ENCODE data around the gene KPNA6.
"Not testable (repeated sequence)": the region's sequence is repeated elsewhere in the genome, so short reads cannot be mapped to it uniquely, and the experiment has no call there.

Gene KPNA6

DNA sequence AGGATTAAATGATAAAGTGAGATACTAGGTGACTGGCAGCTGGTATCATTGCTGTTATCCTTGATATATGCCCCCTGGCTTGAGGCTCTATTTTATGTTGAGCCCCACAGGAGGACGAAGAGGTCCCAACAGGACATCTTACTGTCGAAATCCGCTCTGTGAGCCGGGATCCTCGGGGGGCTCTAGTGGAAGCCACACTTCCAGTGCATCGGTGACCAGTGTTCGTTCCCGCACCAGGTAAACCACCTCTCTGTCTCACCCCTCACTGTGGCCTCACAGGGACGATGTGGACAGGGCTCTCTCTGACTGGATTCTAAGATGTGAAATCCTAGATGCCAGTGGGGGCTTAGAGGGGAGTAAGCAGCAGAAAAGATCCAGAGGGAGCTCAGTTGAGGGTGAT lies 33.0 kb upstream of the KPNA6 start:
- TF ChIP-seq, protein P1, sequence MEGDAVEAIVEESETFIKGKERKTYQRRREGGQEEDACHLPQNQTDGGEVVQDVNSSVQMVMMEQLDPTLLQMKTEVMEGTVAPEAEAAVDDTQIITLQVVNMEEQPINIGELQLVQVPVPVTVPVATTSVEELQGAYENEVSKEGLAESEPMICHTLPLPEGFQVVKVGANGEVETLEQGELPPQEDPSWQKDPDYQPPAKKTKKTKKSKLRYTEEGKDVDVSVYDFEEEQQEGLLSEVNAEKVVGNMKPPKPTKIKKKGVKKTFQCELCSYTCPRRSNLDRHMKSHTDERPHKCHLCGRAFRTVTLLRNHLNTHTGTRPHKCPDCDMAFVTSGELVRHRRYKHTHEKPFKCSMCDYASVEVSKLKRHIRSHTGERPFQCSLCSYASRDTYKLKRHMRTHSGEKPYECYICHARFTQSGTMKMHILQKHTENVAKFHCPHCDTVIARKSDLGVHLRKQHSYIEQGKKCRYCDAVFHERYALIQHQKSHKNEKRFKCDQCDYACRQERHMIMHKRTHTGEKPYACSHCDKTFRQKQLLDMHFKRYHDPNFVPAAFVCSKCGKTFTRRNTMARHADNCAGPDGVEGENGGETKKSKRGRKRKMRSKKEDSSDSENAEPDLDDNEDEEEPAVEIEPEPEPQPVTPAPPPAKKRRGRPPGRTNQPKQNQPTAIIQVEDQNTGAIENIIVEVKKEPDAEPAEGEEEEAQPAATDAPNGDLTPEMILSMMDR (IDR thresholded peaks at IDR 0.05; ENCODE audit: insufficient read depth, low read length, poor library complexity, severe bottlenecking), result no peak
- TF ChIP-seq EZH2phosphoT487 (conservative IDR thresholded peaks at IDR 0.05; ENCODE audit: low read length), result no peak
- Histone ChIP-seq H3K9me3 (ENCODE audit: insufficient read depth, low read length) (no peaks in the 10 kb centered on the region), H3K79me2 (ENCODE audit: insufficient read depth, low read length) (peaks cover 19% of the 10 kb centered on the region), H4K20me1 (ENCODE audit: low read depth, low read length) (peaks cover 5% of the 10 kb centered on the region; the same call in 1 of the 2 replicates), H3K9ac (ENCODE audit: low read length) (no peak overlapping the region; the same call in 1 of the 2 replicates), H3K9me2 (replicated peaks; ENCODE audit: insufficient read depth, low read length) (no peaks in the 10 kb centered on the region), H3K4me3 (ENCODE audit: insufficient read depth, low read length, poor library complexity, severe bottlenecking) (no peak overlapping the region), H3K4me2 (ENCODE audit: low read depth, low read length, poor library complexity, severe bottlenecking) (no peak overlapping the region), H3K27me3 (ENCODE audit: low read length) (no peaks in the 10 kb centered on the region), H3K36me3 (ENCODE audit: low read length) (no peaks in the 10 kb centered on the region; the same call in 1 of the 2 replicates), H2AFZ (ENCODE audit: low read depth, low read length, severe bottlenecking) (no peak overlapping the region), H3F3A (ENCODE audit: insufficient read depth) (peaks cover 4% of the 10 kb centered on the region; the same call in 1 of the 2 replicates), H3K27ac (ENCODE audit: low read depth, low read length) (no peak overlapping the region)

DNA sequence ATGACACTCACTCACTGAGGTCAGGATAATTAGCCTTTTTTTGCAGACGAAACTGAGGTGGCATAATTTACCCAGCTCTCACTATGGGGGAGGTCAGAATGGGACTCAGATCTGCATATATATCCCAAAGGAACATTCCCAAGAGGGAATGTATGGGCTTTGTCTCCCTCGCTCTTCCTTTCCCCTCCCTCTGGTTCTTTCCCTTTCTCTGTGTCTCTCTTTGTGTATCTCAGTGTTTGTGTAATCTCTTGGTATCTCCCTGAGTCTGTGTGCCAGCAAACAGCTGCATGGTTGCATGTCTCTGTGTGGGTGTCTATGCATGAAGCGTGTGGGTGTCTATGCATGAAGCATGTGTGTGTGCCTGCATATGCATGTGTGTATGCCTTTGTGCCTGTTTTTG lies 30.4 kb upstream of the KPNA6 start:
- no peaks in the 10 kb centered on the region for H3K9me3 ChIP-seq (ENCODE audit: insufficient read depth, low read length)
- peaks cover 5% of the 10 kb centered on the region; the same call in 1 of the 2 replicates for H4K20me1 ChIP-seq (ENCODE audit: low read depth, low read length)
- TF ChIP-seq, protein P1 (IDR thresholded peaks at IDR 0.05; ENCODE audit: insufficient read depth, low read length, poor library complexity, severe bottlenecking), result no peak
- no peak for TF ChIP-seq EZH2phosphoT487 (conservative IDR thresholded peaks at IDR 0.05; ENCODE audit: low read length)
- H3K27ac ChIP-seq (ENCODE audit: low read depth, low read length), result no peak overlapping the region
- peaks cover 2% of the 10 kb centered on the region; the same call in 1 of the 2 replicates for H3K36me3 ChIP-seq (ENCODE audit: low read length)
- no peaks in the 10 kb centered on the region for H3K27me3 ChIP-seq (ENCODE audit: low read length)
- H3K4me2 ChIP-seq (ENCODE audit: low read depth, low read length, poor library complexity, severe bottlenecking), result no peak overlapping the region
- H3F3A ChIP-seq (ENCODE audit: insufficient read depth), result no peaks in the 10 kb centered on the region; the same call in 1 of the 2 replicates
- no peak overlapping the region for H2AFZ ChIP-seq (ENCODE audit: low read depth, low read length, severe bottlenecking)
- peaks cover 19% of the 10 kb centered on the region for H3K79me2 ChIP-seq (ENCODE audit: insufficient read depth, low read length)
- no peak overlapping the region for H3K4me3 ChIP-seq (ENCODE audit: insufficient read depth, low read length, poor library complexity, severe bottlenecking)
- no peak overlapping the region for H3K9ac ChIP-seq (ENCODE audit: low read length)
- no peaks in the 10 kb centered on the region for H3K9me2 ChIP-seq (replicated peaks; ENCODE audit: insufficient read depth, low read length)

GRCh38 chr1:32082022-32082421 lies 25.8 kb upstream of the KPNA6 start:
- TF ChIP-seq EZH2phosphoT487 (conservative IDR thresholded peaks at IDR 0.05; ENCODE audit: low read length), result no peak
- TF ChIP-seq, protein P1 (IDR thresholded peaks at IDR 0.05; ENCODE audit: insufficient read depth, low read length, poor library complexity, severe bottlenecking), result no peak
- Histone ChIP-seq H3F3A (ENCODE audit: insufficient read depth) (no peaks in the 10 kb centered on the region), H3K4me3 (ENCODE audit: insufficient read depth, low read length, poor library complexity, severe bottlenecking) (no peak overlapping the region), H3K79me2 (ENCODE audit: insufficient read depth, low read length) (no peaks in the 10 kb centered on the region), H4K20me1 (ENCODE audit: low read depth, low read length) (no peaks in the 10 kb centered on the region), H3K9me2 (replicated peaks; ENCODE audit: insufficient read depth, low read length) (no peaks in the 10 kb centered on the region), H3K4me2 (ENCODE audit: low read depth, low read length, poor library complexity, severe bottlenecking) (no peak overlapping the region), H3K27ac (ENCODE audit: low read depth, low read length) (no peak overlapping the region), H2AFZ (ENCODE audit: low read depth, low read length, severe bottlenecking) (no peak overlapping the region), H3K9me3 (ENCODE audit: insufficient read depth, low read length) (no peaks in the 10 kb centered on the region), H3K27me3 (ENCODE audit: low read length) (no peaks in the 10 kb centered on the region), H3K36me3 (ENCODE audit: low read length) (peaks cover 2% of the 10 kb centered on the region; the same call in 1 of the 2 replicates), H3K9ac (ENCODE audit: low read length) (no peak overlapping the region)

- not testable (repeated sequence) for H3K36me3 ChIP-seq (ENCODE audit: low read length); H3K79me2 ChIP-seq (ENCODE audit: insufficient read depth, low read length); H3K9ac ChIP-seq (ENCODE audit: low read length); H3K9me3 ChIP-seq (ENCODE audit: insufficient read depth, low read length); H4K20me1 ChIP-seq (ENCODE audit: low read depth, low read length); H3F3A ChIP-seq (ENCODE audit: insufficient read depth); H2AFZ ChIP-seq (ENCODE audit: low read depth, low read length, severe bottlenecking); H3K4me2 ChIP-seq (ENCODE audit: low read depth, low read length, poor library complexity, severe bottlenecking); H3K4me3 ChIP-seq (ENCODE audit: insufficient read depth, low read length, poor library complexity, severe bottlenecking); H3K27me3 ChIP-seq (ENCODE audit: low read length); H3K27ac ChIP-seq (ENCODE audit: low read depth, low read length); H3K9me2 ChIP-seq (replicated peaks; ENCODE audit: insufficient read depth, low read length)
Measured at GRCh38 chr1:32086381-32086780, 21.5 kb upstream of the KPNA6 start.

All from SU-DHL-6 (cell line).